Hepatocyte (in vitro differentiated cells): ENCODE results near the gene PSD. TPM values are rescaled to one million over a fixed set of nuclear protein-coding genes. Genes with fewer than 3 reads are reported as not detected.

Source experiments
- DNase-seq: peaks from one replicate; pipeline ENCODE4 v3.0.0-alpha.2; 2016; ENCODE audit warnings: low spot score
- H2AFZ ChIP-seq: fragments of 200-600 bp; sonication (generic); 2 replicates; pipeline ENCODE4 v1.6.0; 2016; ENCODE audit warnings: antibody characterized with exemption, mild to moderate bottlenecking
- H3K27ac ChIP-seq: fragments of 200-600 bp; sonication (generic); 2 replicates; pipeline ENCODE4 v1.5.1; 2016; ENCODE audit warnings: mild to moderate bottlenecking
- H3K27me3 ChIP-seq: fragments of 200-600 bp; sonication (generic); 2 replicates; pipeline ENCODE4 v1.6.1; 2016
- H3K36me3 ChIP-seq: fragments of 200-600 bp; sonication (generic); replicated peaks from 2 replicates; pipeline ENCODE4 v1.5.1; 2016; ENCODE audit warnings: low read depth; ENCODE audit not compliant: insufficient read depth
- H3K4me1 ChIP-seq: fragments of 200-600 bp; sonication (generic); 2 replicates; pipeline ENCODE4 v1.5.1; 2016; ENCODE audit warnings: mild to moderate bottlenecking, moderate library complexity; ENCODE audit not compliant: insufficient read depth
- H3K4me2 ChIP-seq: fragments of 200-600 bp; sonication (generic); 2 replicates; pipeline ENCODE4 v1.6.0; 2016
- H3K4me3 ChIP-seq: fragments of 200-600 bp; sonication (generic); 2 replicates; pipeline ENCODE4 v1.5.1; 2016; ENCODE audit warnings: mild to moderate bottlenecking
- H3K79me2 ChIP-seq: fragments of 200-600 bp; sonication (generic); 2 replicates; pipeline ENCODE4 v1.6.0; 2017; ENCODE audit warnings: mild to moderate bottlenecking
- H3K9me2 ChIP-seq: fragments of 200-600 bp; sonication (generic); replicated peaks from 2 replicates; pipeline ENCODE4 v1.6.0; 2017; ENCODE audit warnings: mild to moderate bottlenecking; ENCODE audit not compliant: insufficient read depth
- H3K9me3 ChIP-seq: fragments of 200-600 bp; sonication (generic); 2 replicates; pipeline ENCODE4 v1.5.1; 2016; ENCODE audit warnings: low read depth, mild to moderate bottlenecking
- H4K20me1 ChIP-seq: fragments of 200-600 bp; sonication (generic); 2 replicates; pipeline ENCODE4 v1.6.0; 2016; ENCODE audit warnings: mild to moderate bottlenecking; ENCODE audit not compliant: insufficient read depth, poor library complexity, severe bottlenecking
- CTCF ChIP-seq: fragments of 200-600 bp; sonication (generic); IDR thresholded peaks from 2 replicates; pipeline ENCODE4 v1.5.1; 2016; ENCODE audit warnings: antibody characterized with exemption, mild to moderate bottlenecking; ENCODE audit not compliant: poor library complexity
- EZH2 ChIP-seq: fragments of 200-600 bp; sonication (generic); IDR thresholded peaks from 2 replicates; pipeline ENCODE4 v1.6.1; 2016; ENCODE audit warnings: antibody characterized with exemption, mild to moderate bottlenecking, borderline replicate concordance
- EZH2phosphoT487 ChIP-seq: fragments of 200-600 bp; sonication (generic); IDR thresholded peaks from one replicate; pipeline ENCODE4 v1.6.1; 2018; ENCODE audit warnings: antibody characterized with exemption, mild to moderate bottlenecking, low read depth, moderate library complexity; ENCODE audit not compliant: unreplicated experiment, severe bottlenecking
- WGBS: methylation state at CpG from one replicate; pipeline ENCODE4 v1.1.6; 2016; ENCODE audit warnings: low lambda C conversion rate; ENCODE audit errors: missing lambda C conversion rate; 5-methylcytosine and 5-hydroxymethylcytosine counted together
- polyA plus RNA-seq: library from polyadenylated mRNA; unstranded; fragments of >200 nt; fragmentation: Nextera tagmentation; extraction: Ambion mirVana; gene quantifications from 2 replicates; pipeline ENCODE4 v1.2.1, GENCODE V29; 2016
- total RNA-seq: library from RNA; depleted of rRNA; stranded (reverse); fragments of >200 nt; gene quantifications from 2 replicates; pipeline ENCODE4 v1.2.3, GENCODE V29; 2014

Gene PSD
- total and polyA plus RNA-seq, 2 experiments from 2014 or later, result 13.1 to 20.1 TPM

DNA sequence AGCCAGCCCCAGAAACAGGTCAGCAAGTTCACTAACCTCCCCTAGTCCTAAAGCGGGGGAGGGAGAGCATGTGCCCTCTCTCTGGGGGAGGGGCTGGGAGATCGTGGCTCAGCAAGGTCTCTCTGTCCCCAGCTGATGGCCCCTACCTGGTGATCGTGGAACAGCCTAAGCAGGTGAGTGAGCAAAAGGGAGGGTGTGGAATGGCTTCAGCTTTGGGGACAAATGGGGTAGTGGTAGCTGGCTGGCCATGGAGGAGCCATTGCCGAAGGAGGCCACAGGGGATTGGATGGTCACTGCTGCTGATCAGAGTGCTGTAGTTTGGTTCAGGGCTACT, 22.3 kb downstream of the PSD start:
- Histone ChIP-seq H3K4me2 (peak overlapping the region; percentile 98), H2AFZ (no peak overlapping the region)
- TF ChIP-seq EZH2phosphoT487 (no peak), EZH2 (no peak), CTCF (no peak)

DNA sequence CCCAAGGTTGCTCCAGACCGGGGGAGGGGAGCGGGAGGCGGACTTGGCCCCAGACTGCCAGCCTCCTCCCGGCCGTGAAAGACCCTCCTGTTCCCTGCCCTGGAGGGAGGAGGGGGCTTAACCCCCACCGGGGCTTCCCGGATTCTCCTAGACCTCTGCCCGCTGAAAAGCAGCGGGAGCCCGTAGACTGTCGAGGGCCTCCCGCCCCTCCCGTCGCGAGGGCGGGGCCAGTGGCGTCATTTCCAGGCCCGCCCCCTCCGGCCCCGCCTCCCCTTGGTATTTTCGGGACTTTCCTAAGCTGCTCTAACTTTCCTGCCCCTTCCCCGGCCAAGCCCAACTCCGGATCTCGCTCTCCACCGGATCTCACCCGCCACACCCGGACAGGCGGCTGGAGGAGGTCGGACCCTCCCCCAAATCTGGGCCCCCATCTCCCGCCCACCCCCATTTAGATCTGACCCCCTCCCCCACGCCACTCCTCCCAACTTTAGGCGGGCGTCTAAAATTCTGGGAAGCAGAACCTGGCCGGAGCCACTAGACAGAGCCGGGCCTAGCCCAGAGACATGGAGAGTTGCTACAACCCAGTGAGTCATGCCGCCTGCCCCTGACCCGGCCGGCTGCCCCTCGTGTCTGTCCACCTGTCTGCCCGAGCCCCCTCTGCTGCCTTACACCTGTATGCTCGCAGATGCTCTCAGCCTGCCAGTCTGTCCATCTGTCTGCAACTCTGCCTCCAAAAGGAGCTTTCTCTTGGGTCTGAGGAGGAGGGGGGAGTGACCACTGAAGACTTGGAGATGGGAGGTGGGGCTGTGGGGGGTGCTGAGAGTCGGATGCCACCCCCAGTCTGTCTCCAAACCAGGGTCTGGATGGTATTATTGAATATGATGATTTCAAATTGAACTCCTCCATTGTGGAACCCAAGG, 22.9 kb downstream of the PSD start, which contains the start of gene NFKB2:
Gene NFKB2, plus strand, starts transcription at position 306 of the 917 bp plus-strand sequence. Its CDS starts 255 bp downstream, at position 561.
- H3K9me3 ChIP-seq, result no peaks in the 10 kb centered on the region
- peak within 1 kb of the TSS; percentile 97 for H3K27ac ChIP-seq
- peak within 1 kb of the TSS; percentile 98 for H3K4me2 ChIP-seq
- H3K36me3 ChIP-seq, result no peaks in the 10 kb centered on the region
- DNase-seq, result peak; percentile 96
- H3K79me2 ChIP-seq, result peaks cover 11% of the 10 kb centered on the region
- no peaks in the 10 kb centered on the region for H3K27me3 ChIP-seq
- TF ChIP-seq CTCF, result no peak
- no peak for TF ChIP-seq EZH2
- TF ChIP-seq EZH2phosphoT487, result no peak
- H3K4me3 ChIP-seq, result peak within 1 kb of the TSS; percentile 91
- peaks cover 18% of the 10 kb centered on the region for H3K4me1 ChIP-seq
- peak within 1 kb of the TSS; percentile 45 for H2AFZ ChIP-seq
- no peaks in the 10 kb centered on the region for H4K20me1 ChIP-seq
- WGBS, result 2% methylated on average over 17 of the region's 42 CpGs
- no peaks in the 10 kb centered on the region for H3K9me2 ChIP-seq

More for the DNA sequence above, 22.3 kb downstream of the PSD start:
- Histone ChIP-seq H3K9me2 (no peaks in the 10 kb centered on the region), H3K9me3 (no peaks in the 10 kb centered on the region), H4K20me1 (no peaks in the 10 kb centered on the region), H3K36me3 (no peaks in the 10 kb centered on the region), H3K27ac (peak overlapping the region; percentile 97), H3K4me3 (peak overlapping the region; percentile 91), H3K79me2 (peaks cover 11% of the 10 kb centered on the region), H3K27me3 (no peaks in the 10 kb centered on the region), H3K4me1 (peaks cover 18% of the 10 kb centered on the region)
- WGBS, result 67% methylated on average over 4 of the region's 4 CpGs
- no peak for DNase-seq

- H3K4me1 ChIP-seq, result peaks cover 17% of the 10 kb centered on the region
- DNase-seq, result no peak
- TF ChIP-seq CTCF, result no peak
- no peak for TF ChIP-seq EZH2phosphoT487
- TF ChIP-seq EZH2, result no peak
- H3K36me3 ChIP-seq, result no peaks in the 10 kb centered on the region
- H3K27ac ChIP-seq, result peak overlapping the region; percentile 97
- no peaks in the 10 kb centered on the region for H3K9me2 ChIP-seq
- H3K4me3 ChIP-seq, result peak overlapping the region; percentile 91
- H2AFZ ChIP-seq, result peak overlapping the region; percentile 45
- no peaks in the 10 kb centered on the region for H4K20me1 ChIP-seq
- H3K9me3 ChIP-seq, result no peaks in the 10 kb centered on the region
- peaks cover 11% of the 10 kb centered on the region for H3K79me2 ChIP-seq
- no peaks in the 10 kb centered on the region for H3K27me3 ChIP-seq
- peak overlapping the region; percentile 98 for H3K4me2 ChIP-seq
- WGBS, result 3% methylated on average over 28 of the region's 35 CpGs
These were observed 23.7 kb downstream of the PSD start for GRCh38 chr10:102394801-102395399.
